KMS-11 (cell line): Measurements from ENCODE around the gene SERPINA5.
"Not testable (repeated sequence)": the region's sequence is repeated elsewhere in the genome, so short reads cannot be mapped to it uniquely, and the experiment has no call there.

ENCODE experiments used
- H2AFZ ChIP-seq: fragments of 200-600 bp; sonication (generic); 2 replicates; pipeline ENCODE4 v1.6.1; 2016; ENCODE audit warnings: antibody characterized with exemption, mixed run types, low read depth
- H3K27ac ChIP-seq: fragments of 200-600 bp; sonication (generic); 2 replicates; pipeline ENCODE4 v1.6.1; 2016; ENCODE audit warnings: mild to moderate bottlenecking, mixed run types
- H3K27me3 ChIP-seq: fragments of 200-600 bp; sonication (generic); 2 replicates; pipeline ENCODE4 v1.6.1; 2017; ENCODE audit warnings: mild to moderate bottlenecking, low read depth, mixed run types, moderate library complexity; ENCODE audit not compliant: insufficient read depth
- H3K36me3 ChIP-seq: fragments of 200-600 bp; sonication (generic); 2 replicates; pipeline ENCODE4 v1.6.1; 2017; ENCODE audit warnings: mild to moderate bottlenecking, mixed run types; ENCODE audit not compliant: insufficient read depth
- H3K4me1 ChIP-seq: fragments of 200-600 bp; sonication (generic); 2 replicates; pipeline ENCODE4 v1.6.1; 2016; ENCODE audit warnings: mild to moderate bottlenecking, low read depth, mixed run types; ENCODE audit not compliant: poor library complexity, severe bottlenecking
- H3K4me2 ChIP-seq: fragments of 200-600 bp; sonication (generic); 2 replicates; pipeline ENCODE4 v1.7.0; 2016; ENCODE audit warnings: mild to moderate bottlenecking, mixed run types
- H3K4me3 ChIP-seq: fragments of 200-600 bp; sonication (generic); IDR thresholded peaks from 2 replicates; pipeline ENCODE4 v1.6.1; 2017; ENCODE audit warnings: low read depth, low read length, mixed read lengths; ENCODE audit not compliant: insufficient read depth
- H3K79me2 ChIP-seq: fragments of 200-600 bp; sonication (generic); 2 replicates; pipeline ENCODE4 v1.6.1; 2016; ENCODE audit warnings: low read depth, mixed run types; ENCODE audit not compliant: insufficient read depth
- H3K9ac ChIP-seq: fragments of 200-600 bp; sonication (generic); 2 replicates; pipeline ENCODE4 v1.6.1; 2016; ENCODE audit warnings: mild to moderate bottlenecking, mixed run types
- H4K20me1 ChIP-seq: fragments of 200-600 bp; sonication (generic); 2 replicates; pipeline ENCODE4 v1.6.1; 2016; ENCODE audit warnings: mild to moderate bottlenecking, mixed run types; ENCODE audit not compliant: insufficient read depth
- TF ChIP-seq, protein P1 (sequence below): fragments of 200-600 bp; sonication (generic); conservative IDR thresholded peaks from 2 replicates; pipeline ENCODE4 v1.6.1; 2017; ENCODE audit warnings: low read depth, mild to moderate bottlenecking, antibody characterized with exemption, low read length, moderate library complexity, mixed read lengths

SERPINA5 gene

DNA sequence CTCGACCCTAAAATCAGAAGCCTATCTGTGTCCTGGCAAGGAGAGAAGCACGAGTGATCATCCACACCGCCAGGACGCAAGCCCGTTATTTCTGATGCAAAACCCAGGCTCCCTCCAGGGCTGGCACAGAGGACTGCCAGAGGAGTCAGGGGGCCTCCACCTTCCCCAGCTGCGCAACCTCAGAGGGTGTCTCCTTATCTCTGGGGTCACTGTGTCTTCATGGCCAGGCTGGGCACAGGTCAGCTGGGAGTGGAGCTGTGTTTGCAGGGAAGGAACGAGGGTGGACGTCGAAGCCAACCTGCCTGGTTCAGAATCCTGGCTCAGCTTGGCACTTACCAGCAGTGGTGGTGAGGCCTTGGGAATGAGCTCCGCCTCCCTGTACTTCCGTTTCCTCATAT, 18.9 kb downstream of the SERPINA5 start:
- no peak overlapping the region for H3K4me3 ChIP-seq
- H3K79me2 ChIP-seq = no peaks in the 10 kb centered on the region
- no peaks in the 10 kb centered on the region for H4K20me1 ChIP-seq
- no peaks in the 10 kb centered on the region for H3K27me3 ChIP-seq
- no peak overlapping the region for H2AFZ ChIP-seq
- H3K27ac ChIP-seq = no peak overlapping the region
- H3K9ac ChIP-seq = no peak overlapping the region
- H3K4me2 ChIP-seq = no peak overlapping the region
- TF ChIP-seq, protein P1, sequence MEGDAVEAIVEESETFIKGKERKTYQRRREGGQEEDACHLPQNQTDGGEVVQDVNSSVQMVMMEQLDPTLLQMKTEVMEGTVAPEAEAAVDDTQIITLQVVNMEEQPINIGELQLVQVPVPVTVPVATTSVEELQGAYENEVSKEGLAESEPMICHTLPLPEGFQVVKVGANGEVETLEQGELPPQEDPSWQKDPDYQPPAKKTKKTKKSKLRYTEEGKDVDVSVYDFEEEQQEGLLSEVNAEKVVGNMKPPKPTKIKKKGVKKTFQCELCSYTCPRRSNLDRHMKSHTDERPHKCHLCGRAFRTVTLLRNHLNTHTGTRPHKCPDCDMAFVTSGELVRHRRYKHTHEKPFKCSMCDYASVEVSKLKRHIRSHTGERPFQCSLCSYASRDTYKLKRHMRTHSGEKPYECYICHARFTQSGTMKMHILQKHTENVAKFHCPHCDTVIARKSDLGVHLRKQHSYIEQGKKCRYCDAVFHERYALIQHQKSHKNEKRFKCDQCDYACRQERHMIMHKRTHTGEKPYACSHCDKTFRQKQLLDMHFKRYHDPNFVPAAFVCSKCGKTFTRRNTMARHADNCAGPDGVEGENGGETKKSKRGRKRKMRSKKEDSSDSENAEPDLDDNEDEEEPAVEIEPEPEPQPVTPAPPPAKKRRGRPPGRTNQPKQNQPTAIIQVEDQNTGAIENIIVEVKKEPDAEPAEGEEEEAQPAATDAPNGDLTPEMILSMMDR = no peak
- H3K4me1 ChIP-seq = no peaks in the 10 kb centered on the region
- H3K36me3 ChIP-seq = no peaks in the 10 kb centered on the region

DNA sequence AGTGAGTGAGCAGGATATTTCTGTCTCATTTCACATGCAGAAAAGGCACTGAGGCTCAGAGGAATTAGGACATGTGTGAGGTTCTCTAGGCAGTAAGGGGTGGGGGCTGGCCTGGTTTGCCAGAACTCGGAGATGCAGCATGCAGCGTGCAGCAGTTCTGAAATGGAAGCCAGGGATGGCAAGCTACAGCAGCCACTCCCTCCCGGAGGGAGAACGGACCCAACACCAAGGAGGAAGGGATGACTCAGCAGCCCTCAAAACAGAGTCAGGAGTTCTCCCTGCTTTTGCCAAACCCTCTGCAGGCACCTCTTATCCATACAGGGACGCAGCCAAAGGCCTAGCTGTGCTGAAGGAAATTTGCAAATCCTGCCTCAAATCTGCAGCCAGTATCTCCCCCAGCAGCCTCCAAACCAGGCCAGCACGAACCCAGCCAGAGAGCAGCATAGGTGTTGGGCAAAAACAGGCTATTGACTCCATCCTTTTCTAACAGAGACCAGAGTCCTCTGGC, 20.7 kb downstream of the SERPINA5 start:
- Histone ChIP-seq H3K4me1 (no peaks in the 10 kb centered on the region), H2AFZ (no peak overlapping the region), H3K4me2 (no peak overlapping the region)

DNA sequence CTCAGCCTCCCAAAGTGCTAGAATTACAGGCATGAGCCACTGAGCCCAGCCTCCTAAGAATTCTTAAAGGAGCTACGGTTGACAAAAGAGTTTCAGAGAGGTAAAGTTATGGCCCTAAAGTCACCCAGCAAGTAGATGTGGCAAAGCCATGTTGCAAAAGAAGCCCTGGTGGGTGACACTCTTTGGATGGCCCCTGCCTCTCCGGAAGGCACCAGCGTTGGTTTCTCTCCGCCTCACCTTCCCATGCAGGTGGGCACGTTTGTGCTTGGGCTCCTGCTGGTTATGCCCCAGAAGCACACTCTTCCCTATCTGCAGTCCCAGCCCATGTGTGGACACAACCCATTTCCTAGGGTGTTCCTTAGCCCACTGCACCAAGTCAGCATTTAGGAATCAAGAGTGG, 21.5 kb downstream of the SERPINA5 start:
- Histone ChIP-seq H3K4me2 (no peak overlapping the region), H3K27me3 (no peaks in the 10 kb centered on the region), H3K27ac (no peak overlapping the region), H3K4me3 (no peak overlapping the region), H2AFZ (no peak overlapping the region), H4K20me1 (no peaks in the 10 kb centered on the region), H3K9ac (no peak overlapping the region), H3K4me1 (no peaks in the 10 kb centered on the region), H3K36me3 (no peaks in the 10 kb centered on the region), H3K79me2 (no peaks in the 10 kb centered on the region)
- TF ChIP-seq, protein P1 = no peak

More for the DNA sequence above, 20.7 kb downstream of the SERPINA5 start:
- no peaks in the 10 kb centered on the region for H4K20me1 ChIP-seq
- no peak overlapping the region for H3K9ac ChIP-seq
- no peak overlapping the region for H3K27ac ChIP-seq
- no peaks in the 10 kb centered on the region for H3K27me3 ChIP-seq
- TF ChIP-seq, protein P1 = no peak
- H3K4me3 ChIP-seq = no peak overlapping the region
- no peaks in the 10 kb centered on the region for H3K79me2 ChIP-seq
- H3K36me3 ChIP-seq = no peaks in the 10 kb centered on the region

DNA sequence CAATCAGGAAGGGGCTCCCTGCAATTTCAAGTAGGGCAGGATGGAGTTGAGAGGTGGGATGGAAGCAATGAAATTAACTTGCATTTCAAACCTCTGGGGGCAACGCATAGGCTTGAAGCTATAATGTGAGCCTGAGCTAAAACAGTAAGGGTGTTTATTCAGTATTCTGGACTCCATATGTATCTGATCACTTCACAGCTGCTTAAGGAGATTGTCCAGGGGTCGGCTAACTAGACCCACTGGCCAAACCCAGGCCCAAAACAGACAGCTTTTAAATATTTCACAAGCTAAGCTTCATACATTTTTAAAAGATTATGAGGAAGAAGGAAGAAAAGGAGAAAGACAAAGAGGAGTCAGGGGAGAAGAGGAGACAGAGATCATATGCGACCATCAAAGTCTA, 24.1 kb downstream of the SERPINA5 start:
- Histone ChIP-seq H3K27me3 (no peaks in the 10 kb centered on the region), H3K4me2 (no peak overlapping the region), H3K4me1 (no peaks in the 10 kb centered on the region), H3K27ac (no peak overlapping the region), H3K36me3 (no peaks in the 10 kb centered on the region), H4K20me1 (no peaks in the 10 kb centered on the region), H3K9ac (no peak overlapping the region), H3K79me2 (no peaks in the 10 kb centered on the region), H3K4me3 (no peak overlapping the region), H2AFZ (no peak overlapping the region)
- TF ChIP-seq, protein P1 = no peak

DNA sequence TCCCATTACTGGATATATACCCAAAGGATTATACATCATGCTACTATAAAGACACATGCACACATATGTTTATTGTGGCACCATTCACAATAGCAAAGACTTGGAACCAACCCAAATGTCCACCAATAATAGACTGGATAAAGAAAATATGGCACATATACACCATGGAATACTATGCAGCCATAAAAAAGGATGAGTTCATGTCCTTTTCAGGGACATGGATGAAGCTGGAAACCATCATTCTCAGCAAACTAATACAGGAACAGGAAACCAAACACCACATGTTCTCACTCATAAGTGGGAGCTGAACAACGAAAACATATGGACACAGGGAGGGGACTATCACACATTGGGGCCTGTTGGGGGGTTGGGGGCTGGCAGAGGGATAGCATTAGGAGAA, 27.7 kb downstream of the SERPINA5 start:
- not testable (repeated sequence) for H3K36me3 ChIP-seq, H3K9ac ChIP-seq, H3K27ac ChIP-seq, H3K27me3 ChIP-seq, H3K4me3 ChIP-seq, H4K20me1 ChIP-seq, H3K4me1 ChIP-seq, H3K79me2 ChIP-seq, H3K4me2 ChIP-seq, H2AFZ ChIP-seq
